Stimulated activated CD8-positive, alpha-beta memory T cell treated with anti-CD3 and anti-CD28 coated beads, Interleukin-4, amount 100 ng/mL, for 24 hours (primary cell): ENCODE measurements around the gene BFSP1.

Experiments
- DNase-seq: peaks from one replicate; pipeline ENCODE4 v3.0.0-alpha.2; 2020; ENCODE audit warnings: low read depth

Gene BFSP1

GRCh38 chr20:17465236-17465635 is 65.9 kb downstream of the BFSP1 start:
- DNase-seq = no peak

- no peak for DNase-seq
Observed at GRCh38 chr20:17463711-17464110, 67.5 kb downstream of the BFSP1 start.

DNA sequence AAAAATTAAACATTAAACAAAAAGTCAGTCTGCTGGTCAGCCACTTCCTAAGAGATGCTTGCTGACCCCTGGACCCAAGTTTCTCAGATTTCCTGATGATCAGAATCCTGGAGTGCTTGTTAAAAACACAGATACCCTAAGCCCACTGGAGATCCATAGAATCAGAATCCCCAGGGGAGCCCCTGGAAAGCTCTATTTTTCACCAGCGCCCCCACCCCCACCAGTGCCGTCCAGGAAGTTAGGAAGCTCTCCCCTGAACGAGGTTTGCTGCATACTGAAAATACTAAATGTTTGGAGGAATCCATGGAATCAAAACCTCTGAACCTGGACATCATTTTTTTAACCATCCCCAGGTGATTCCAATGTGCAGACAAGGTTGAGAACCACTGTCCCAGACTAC is 69.2 kb downstream of the BFSP1 start:
- no peak for DNase-seq

GRCh38 chr20:17460119-17460518 is 71.1 kb downstream of the BFSP1 start:
- DNase-seq = no peak

GRCh38 chr20:17457588-17458190 is 73.5 kb downstream of the BFSP1 start:
- no peak for DNase-seq

- no peak for DNase-seq
Observed at GRCh38 chr20:17457079-17457478, 74.1 kb downstream of the BFSP1 start.

DNA sequence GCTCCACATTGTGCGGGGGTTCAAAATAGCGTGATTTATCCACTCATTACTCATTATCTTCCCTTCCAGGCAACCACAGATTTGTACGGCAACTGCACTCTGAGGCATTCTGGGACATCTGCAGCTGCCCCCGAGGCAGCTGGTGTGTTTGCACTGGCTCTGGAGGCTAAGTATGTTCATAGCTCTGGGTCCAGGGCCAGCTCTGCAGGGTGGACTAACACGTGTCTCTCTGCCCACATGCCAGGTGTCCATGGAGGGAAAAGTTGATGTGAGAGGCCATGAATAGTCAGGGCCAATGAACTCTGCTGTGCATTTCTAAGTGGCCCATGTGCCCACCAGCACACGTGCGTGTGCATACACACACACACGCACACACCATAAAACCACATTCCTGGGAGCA is 74.9 kb downstream of the BFSP1 start:
- DNase-seq = no peak

DNA sequence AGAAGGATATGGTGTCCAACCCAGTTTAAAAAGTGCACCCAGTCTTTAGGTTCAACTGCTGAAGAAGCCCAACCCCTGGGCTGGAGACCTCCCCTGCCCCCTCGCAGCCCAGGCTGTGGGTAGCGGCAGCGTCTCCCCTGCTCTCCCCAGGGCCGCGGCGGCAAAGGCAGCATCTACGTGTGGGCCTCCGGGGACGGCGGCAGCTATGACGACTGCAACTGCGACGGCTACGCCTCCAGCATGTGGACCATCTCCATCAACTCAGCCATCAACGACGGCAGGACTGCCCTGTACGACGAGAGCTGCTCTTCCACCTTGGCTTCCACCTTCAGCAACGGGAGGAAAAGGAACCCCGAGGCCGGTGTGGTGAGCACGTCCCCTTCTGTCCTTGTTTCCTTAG is 77.6 kb downstream of the BFSP1 start:
- DNase-seq = no peak

DNA sequence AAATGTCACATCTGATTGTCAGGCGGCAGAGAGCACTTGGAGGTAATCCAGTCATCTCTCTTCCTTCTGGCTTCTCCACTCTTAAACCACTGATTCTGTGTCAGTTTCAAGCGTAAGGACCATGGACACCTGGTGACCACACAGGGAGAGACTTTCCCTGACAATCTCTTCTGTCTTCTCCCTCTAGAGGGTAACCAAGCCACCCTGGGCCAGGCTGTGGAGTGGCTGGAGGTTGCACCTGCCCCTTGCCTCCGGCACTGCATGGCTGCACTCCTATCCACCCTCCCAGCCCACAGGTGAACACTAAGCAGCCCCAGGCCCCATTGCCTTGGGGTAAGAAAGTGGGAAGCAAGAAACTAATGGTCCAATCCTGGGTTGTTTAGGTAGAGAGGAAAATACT is 78.7 kb downstream of the BFSP1 start:
- no peak for DNase-seq

DNA sequence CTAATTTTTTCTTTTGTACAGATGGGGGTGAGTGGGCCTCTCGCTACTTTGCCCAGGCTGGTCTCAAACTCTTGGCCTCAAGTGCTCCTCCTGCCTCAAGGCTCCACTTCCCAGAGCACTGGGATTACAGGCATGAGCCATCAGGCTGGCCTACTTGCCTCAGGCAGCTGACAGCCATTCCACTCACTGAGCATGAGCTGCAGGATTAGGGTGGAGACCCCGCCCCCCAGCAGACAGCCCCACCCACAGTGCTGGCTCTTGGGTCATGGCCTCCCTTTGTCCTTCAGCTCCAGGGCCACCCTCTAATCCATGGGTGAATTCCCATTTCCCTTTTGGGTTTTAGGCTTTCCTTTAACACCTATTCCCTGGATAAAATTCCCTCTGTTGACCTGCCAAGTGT is 82.1 kb downstream of the BFSP1 start:
- no peak for DNase-seq

DNA sequence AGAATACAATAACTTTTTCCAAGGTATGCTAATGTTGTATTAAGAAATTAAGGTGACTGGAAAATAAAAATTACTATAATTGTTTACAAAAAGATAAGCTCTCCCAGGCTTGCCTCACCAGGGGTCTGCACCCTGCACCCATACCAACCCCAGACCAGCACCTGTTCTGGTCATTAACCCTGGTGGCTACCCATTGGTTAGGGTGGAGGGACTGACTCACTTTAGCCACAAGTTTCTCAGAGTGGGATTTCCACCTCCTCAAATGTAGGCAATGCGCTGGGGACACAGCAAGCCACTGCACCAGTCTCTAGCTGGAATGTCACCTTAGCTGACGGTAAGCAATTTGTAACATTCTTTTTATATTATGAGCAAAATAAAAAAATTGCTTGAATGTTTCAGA is 83.1 kb downstream of the BFSP1 start:
- no peak for DNase-seq

DNA sequence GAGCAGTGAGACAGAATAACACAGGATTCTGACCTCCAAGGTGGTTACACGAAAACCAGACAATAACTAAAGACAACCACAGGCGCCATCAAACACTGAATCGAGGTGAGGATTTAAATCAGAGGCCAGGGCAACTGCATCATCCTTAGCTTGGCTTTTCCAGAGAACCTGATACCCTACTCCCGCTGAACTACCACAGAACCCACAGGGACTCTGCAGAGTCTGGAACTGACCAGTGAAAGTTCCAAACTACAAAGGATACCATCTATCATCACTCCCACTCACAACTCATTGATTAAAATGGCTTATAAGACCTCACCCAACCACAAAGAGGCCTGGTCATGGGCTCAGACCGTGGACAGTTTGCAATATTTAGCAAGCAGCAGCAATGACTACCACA is 85.0 kb downstream of the BFSP1 start:
- DNase-seq = no peak

- no peak for DNase-seq
Observed at GRCh38 chr20:17445543-17445942, 85.6 kb downstream of the BFSP1 start.

DNA sequence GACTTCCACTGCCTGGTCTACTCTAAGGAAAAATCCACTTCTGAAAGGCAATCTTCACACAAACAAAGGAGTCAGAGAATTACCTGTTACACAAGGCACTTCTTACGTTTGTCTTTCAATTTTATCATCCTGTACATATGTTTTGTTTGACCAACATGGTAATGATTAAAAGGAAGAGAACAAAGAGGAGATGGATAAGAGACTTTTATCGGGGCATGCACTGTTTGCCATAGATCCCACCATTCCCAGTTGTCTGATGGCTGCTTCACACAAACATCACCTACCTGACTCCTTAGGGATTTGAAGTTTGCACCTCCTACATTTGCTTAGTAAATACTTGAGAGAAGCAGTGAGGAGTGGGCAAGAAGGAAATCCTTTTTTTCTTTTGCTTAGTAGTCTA is 87.1 kb downstream of the BFSP1 start:
- DNase-seq = no peak
